Transverse colon (tissue), 4 donors: ENCODE data around the gene PPP5C. TPM values are rescaled to one million over a fixed set of nuclear protein-coding genes. Genes with fewer than 3 reads are reported as not detected.
"Not testable (repeated sequence)": the region's sequence is repeated elsewhere in the genome, so short reads cannot be mapped to it uniquely, and the experiment has no call there.

ENCODE experiments used
- DNase-seq: peaks from one replicate; pipeline ENCODE4 v3.0.0-alpha.2; 2019
- H3K27ac ChIP-seq, 4 donors: fragments of 200-600 bp; sonication (generic); 2 replicates each; pipeline ENCODE4 v1.5.1; 2016 to 2018; ENCODE audit warnings: inconsistent platforms in 4 of 4
- H3K27me3 ChIP-seq: fragments of 200-600 bp; sonication (generic); 2 replicates; pipeline ENCODE4 v1.5.1; 2017; ENCODE audit warnings: inconsistent platforms
- H3K36me3 ChIP-seq, 4 donors: fragments of 200-600 bp; sonication (generic); 2 replicates each; pipeline ENCODE4 v1.5.1; 2017 to 2019; ENCODE audit warnings: inconsistent platforms in 4 of 4
- H3K4me1 ChIP-seq, 4 donors: fragments of 200-600 bp; sonication (generic); 2 replicates each; pipeline ENCODE4 v1.5.1; 2017 to 2020; ENCODE audit warnings: inconsistent platforms in 4 of 4
- H3K4me3 ChIP-seq, 4 donors: fragments of 200-600 bp; sonication (generic); 1 replicate in 1 of 4; 2 replicates in 3 of 4; pipeline versions ENCODE4 v1.5.1 to v1.6.1; 2017 to 2019; ENCODE audit warnings: inconsistent platforms in 4 of 4
- H3K9me3 ChIP-seq, 2 donors: fragments of 200-600 bp; sonication (generic); 2 replicates each; pipeline ENCODE4 v1.5.1; 2017 to 2019; ENCODE audit warnings: inconsistent platforms in 2 of 2
- CTCF ChIP-seq, 5 experiments: fragments of 200-600 bp in 3 of 5; fragments of 450-650 bp in 2 of 5; sonication (generic) in 3 of 5; IDR thresholded peaks; 1 replicate in 2 of 5; 2 replicates in 3 of 5; pipeline ENCODE4 v1.5.1; 2016 to 2017; ENCODE audit warnings: antibody characterized with exemption in 5 of 5, inconsistent platforms in 3 of 5, mild to moderate bottlenecking in 2 of 5, moderate library complexity in 1 of 5
- EP300 ChIP-seq: sonication (generic); formaldehyde crosslinking; IDR thresholded peaks from one replicate; pipeline ENCODE4 v1.6.1; 2017; ENCODE audit warnings: antibody characterized with exemption, low read depth
- POLR2A ChIP-seq: fragments of 450-650 bp; IDR thresholded peaks from one replicate; pipeline ENCODE4 v1.6.1; 2016; ENCODE audit warnings: antibody characterized with exemption, mild to moderate bottlenecking, moderate library complexity
- POLR2AphosphoS5 ChIP-seq, 3 donors: sonication (generic); formaldehyde crosslinking; IDR thresholded peaks; one replicate each; pipeline ENCODE4 v1.6.1; 2016; ENCODE audit warnings: antibody characterized with exemption in 3 of 3
- WGBS, 2 donors: methylation state at CpG; one replicate each; pipeline ENCODE4 v1.1.5; 2018; ENCODE audit warnings: low coverage in 1 of 2; 5-methylcytosine and 5-hydroxymethylcytosine counted together
- in situ Hi-C, 4 donors: fragments of 200-750 bp; cut with MboI; loops; one replicate each; pipeline versions ENCODE4 v1.15.0 to v1.15.1; 2017; ENCODE audit warnings: low sequenced_read_pairs in 3 of 4, low pct_ligation_motif_present in 1 of 4, low pct_unique_long_range_greater_than_20kb in 1 of 4
- intact Hi-C: fragments of 100-400 bp; cut with DNase I; formaldehyde crosslinking; loops from one replicate; pipeline ENCODE4 v1.15.1; 2023; ENCODE audit warnings: low total_unique reads
- total RNA-seq, 4 donors: library from RNA; depleted of rRNA; stranded (reverse); fragments of >200 nt; gene quantifications; one replicate each; pipeline ENCODE4 v1.1.0, GENCODE V29; 2016

The PPP5C gene
- total RNA-seq, 4 donors from 2014 or later: 78.8 to 132 (median 96.8) TPM

- Histone ChIP-seq H3K36me3 (no peaks in the 10 kb centered on the region), H3K4me3 (no peak overlapping the region), H3K27me3 (no peaks in the 10 kb centered on the region), H3K4me1 (peaks cover 0 to 16% (median 3%) of the 10 kb centered on the region in 4 donors), H3K9me3 (no peaks in the 10 kb centered on the region), H3K27ac (no peak overlapping the region)
- in situ Hi-C loops: no loop called here
- TF ChIP-seq POLR2AphosphoS5 (IDR thresholded peaks at IDR 0.05) (no peak), POLR2A (no peak), CTCF (IDR thresholded peaks at IDR 0.05) (no peak), EP300 (no peak)
- intact Hi-C loops: no loop called here
- WGBS, 2 donors: 60% methylated on average over 2 of the region's 2 CpGs; no CpG with 5 or more reads in 1 of the 2 donors
- DNase-seq: no peak
These were observed 29.5 kb upstream of the PPP5C start for GRCh38 chr19:46317339-46317738.

GRCh38 chr19:46319613-46320012 is 27.3 kb upstream of the PPP5C start:
- Histone ChIP-seq H3K4me3 (no peak overlapping the region), H3K36me3 (no peaks in the 10 kb centered on the region), H3K4me1 (peaks cover 0 to 6% (median 2%) of the 10 kb centered on the region in 4 donors), H3K9me3 (no peaks in the 10 kb centered on the region), H3K27ac (no peak overlapping the region), H3K27me3 (no peaks in the 10 kb centered on the region)
- DNase-seq: no peak
- TF ChIP-seq EP300 (no peak), POLR2A (no peak)
- intact Hi-C loops (no loop called here), in situ Hi-C loops (no loop called here)
- 93% methylated on average over 6 of the region's 6 CpGs; no CpG with 5 or more reads in 1 of the 2 donors for WGBS, 2 donors

- TF ChIP-seq EP300 (no peak), POLR2A (no peak), POLR2AphosphoS5 (IDR thresholded peaks at IDR 0.05) (no peak), CTCF (IDR thresholded peaks at IDR 0.05) (no peak)
- no peaks in the 10 kb centered on the region for H3K27me3 ChIP-seq
- H3K27ac ChIP-seq: no peak overlapping the region
- H3K4me3 ChIP-seq: no peak overlapping the region
- intact Hi-C loops (no loop called here), in situ Hi-C loops (no loop called here)
- WGBS, 2 donors: 92 to 93% methylated on average over 2 to 5 of the region's 5 CpGs
- no peaks in the 10 kb centered on the region for H3K9me3 ChIP-seq
- peaks cover 0 to 4% (median 0%) of the 10 kb centered on the region in 4 donors for H3K4me1 ChIP-seq
- no peaks in the 10 kb centered on the region for H3K36me3 ChIP-seq
- no peak for DNase-seq
These were observed 26.3 kb upstream of the PPP5C start for GRCh38 chr19:46320559-46320958.

DNA sequence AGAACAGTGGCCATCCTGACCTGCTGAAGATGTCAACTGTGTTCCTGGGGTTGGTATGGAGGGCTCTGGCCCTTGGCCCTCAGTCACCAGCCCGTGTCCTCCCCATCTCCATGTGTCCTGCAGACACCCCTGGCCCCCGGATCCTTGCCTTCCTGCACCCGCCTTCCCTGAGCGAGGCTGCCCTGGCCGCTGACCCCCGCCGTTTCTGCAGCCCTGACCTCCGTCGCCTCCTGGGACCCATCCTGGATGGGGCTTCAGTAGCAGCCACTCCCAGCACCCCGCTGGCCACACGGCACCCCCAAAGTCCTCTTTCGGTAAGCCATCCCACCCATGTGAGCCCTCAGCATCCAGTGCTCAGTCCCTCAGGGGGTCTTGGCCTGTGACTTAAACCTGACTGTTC is 25.2 kb upstream of the PPP5C start:
- intact Hi-C loops: no loop called here
- no peak overlapping the region for H3K4me3 ChIP-seq

DNA sequence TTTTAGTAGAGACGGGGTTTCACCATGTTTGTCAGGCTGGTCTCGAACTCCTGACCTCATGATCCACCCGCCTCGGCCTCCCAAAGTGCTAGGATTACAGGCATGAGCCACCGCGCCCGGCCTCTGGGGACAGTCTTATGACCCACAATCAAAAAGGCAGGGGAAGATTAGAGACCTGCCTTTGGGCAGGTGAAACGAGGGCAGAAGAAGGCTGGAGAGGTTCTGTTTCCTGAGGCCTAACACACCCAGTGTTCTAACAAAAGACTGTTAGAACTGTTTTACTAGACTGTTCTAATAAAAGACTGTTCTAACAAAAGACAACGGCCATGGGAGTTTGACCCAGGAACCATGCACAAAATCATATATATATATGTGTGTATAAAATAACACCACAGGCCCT is 23.7 kb upstream of the PPP5C start:
- WGBS, 2 donors: 67 to 68% methylated on average over 1 to 9 of the region's 9 CpGs
- Histone ChIP-seq H3K36me3 (peaks cover 0 to 14% (median 3%) of the 10 kb centered on the region in 4 donors), H3K9me3 (peaks cover 9 to 12% of the 10 kb centered on the region in 2 donors)
- in situ Hi-C loops, H3K27me3 ChIP-seq, H3K27ac ChIP-seq, DNase-seq, intact Hi-C loops, H3K4me1 ChIP-seq, H3K4me3 ChIP-seq: not testable (repeated sequence)

More for the DNA sequence above, 25.2 kb upstream of the PPP5C start:
- in situ Hi-C loops: no loop called here
- Histone ChIP-seq H3K27me3 (no peaks in the 10 kb centered on the region), H3K4me1 (no peaks in the 10 kb centered on the region), H3K36me3 (peaks cover 0 to 9% (median 3%) of the 10 kb centered on the region in 4 donors), H3K9me3 (peaks cover under 1 to 5% of the 10 kb centered on the region in 2 donors), H3K27ac (no peak overlapping the region)
- no peak for DNase-seq
- WGBS, 2 donors: 91 to 93% methylated on average over 3 to 12 of the region's 12 CpGs
- TF ChIP-seq POLR2A (no peak), EP300 (no peak), CTCF (IDR thresholded peaks at IDR 0.05) (no peak), POLR2AphosphoS5 (IDR thresholded peaks at IDR 0.05) (no peak)
